Stomach (tissue), 9 donors: ENCODE data around the gene THUMPD3. TPM values are rescaled to one million over a fixed set of nuclear protein-coding genes. Genes with fewer than 3 reads are reported as not detected.

ENCODE experiments used
- DNase-seq, 2 donors: peaks; one replicate each; pipeline versions ENCODE4 v3.0.0 to v3.0.0-alpha.2; 2013 to 2019
- H3K27ac ChIP-seq, 5 donors: fragments of 200-600 bp in 4 of 5; sonication (generic) in 4 of 5; one replicate each; pipeline ENCODE4 v1.5.1; 2013 to 2019; ENCODE audit warnings: mild to moderate bottlenecking in 1 of 5, moderate library complexity in 1 of 5
- H3K27me3 ChIP-seq, 3 donors: fragments of 200-600 bp; sonication (generic); one replicate each; pipeline ENCODE4 v1.5.1; 2017 to 2019; ENCODE audit warnings: mixed run types in 1 of 3
- H3K36me3 ChIP-seq, 4 donors: fragments of 200-600 bp; sonication (generic); 1 replicate in 3 of 4; 2 replicates in 1 of 4; pipeline ENCODE4 v1.5.1; 2016 to 2019
- H3K4me1 ChIP-seq, 4 donors: fragments of 200-600 bp; sonication (generic); one replicate each; pipeline ENCODE4 v1.5.1; 2016 to 2019
- H3K4me3 ChIP-seq, 4 donors: fragments of 200-600 bp; sonication (generic) in 3 of 4; one replicate each; pipeline ENCODE4 v1.5.1; 2016 to 2019; ENCODE audit warnings: mild to moderate bottlenecking in 1 of 4
- H3K9me3 ChIP-seq, 4 donors: fragments of 200-600 bp; sonication (generic); one replicate each; pipeline ENCODE4 v1.5.1; 2016 to 2019
- CTCF ChIP-seq, 7 experiments: fragments of 450-650 bp in 4 of 7; fragments of 200-600 bp in 3 of 7; sonication (generic) in 3 of 7; IDR thresholded peaks; one replicate each; pipeline ENCODE4 v1.5.1; 2016 to 2019; ENCODE audit warnings: antibody characterized with exemption in 7 of 7, control low read depth in 2 of 7, mild to moderate bottlenecking in 1 of 7
- EP300 ChIP-seq: sonication (generic); formaldehyde crosslinking; IDR thresholded peaks from one replicate; pipeline ENCODE4 v1.6.1; 2017; ENCODE audit warnings: antibody characterized with exemption
- POLR2A ChIP-seq, 4 donors: fragments of 450-650 bp; IDR thresholded peaks; one replicate each; pipeline ENCODE4 v1.6.1; 2016; ENCODE audit warnings: antibody characterized with exemption in 4 of 4, control low read depth in 2 of 4, mild to moderate bottlenecking in 1 of 4, moderate library complexity in 1 of 4
- POLR2AphosphoS5 ChIP-seq, 3 donors: sonication (generic); formaldehyde crosslinking; IDR thresholded peaks; one replicate each; pipeline ENCODE4 v1.6.1; 2016; ENCODE audit warnings: antibody characterized with exemption in 3 of 3
- WGBS, 5 donors: extraction: QIAGEN DNeasy Blood & Tissue Kit in 3 of 5; methylation state at CpG; one replicate each; pipeline versions ENCODE4 v1.1.5 to v1.1.7; 2013 to 2018; 5-methylcytosine and 5-hydroxymethylcytosine counted together
- intact Hi-C: fragments of 100-400 bp; cut with DNase I; formaldehyde crosslinking; loops from one replicate; pipeline ENCODE4 v1.15.1; 2023; ENCODE audit warnings: low total_unique reads
- polyA plus RNA-seq, 3 donors: library from polyadenylated mRNA; stranded (reverse); fragments of 200-250 nt; gene quantifications; one replicate each; pipeline ENCODE4 v1.2.3, GENCODE V29; 2013
- total RNA-seq, 5 donors: library from RNA; depleted of rRNA; stranded (reverse); fragments of >200 nt; gene quantifications; one replicate each; pipeline versions ENCODE4 v1.1.0 to v1.2.3, GENCODE V29; 2014 to 2016
- donor health status: healthy with polysubstance abuse.
- donor health status: Bipolar disorder and iron deficiency.
- donor health status: healthy.

The THUMPD3 gene
- total and polyA plus RNA-seq, 8 donors, result 4.7 to 255 (median 24.1) TPM

GRCh38 chr3:9380014-9380413, 17.2 kb downstream of the THUMPD3 start:
- TF ChIP-seq POLR2AphosphoS5 (IDR thresholded peaks at IDR 0.05), result no peak
- TF ChIP-seq EP300, result no peak
- no peak for TF ChIP-seq POLR2A (IDR thresholded peaks at IDR 0.05)
- Histone ChIP-seq H3K4me3 (no peak overlapping the region), H3K27ac (peak overlapping the region in 1 of 5 donors; percentile 14), H3K36me3 (peaks cover 52 to 95% (median 89%) of the 10 kb centered on the region in 4 donors), H3K9me3 (no peaks in the 10 kb centered on the region), H3K4me1 (no peaks in the 10 kb centered on the region), H3K27me3 (no peaks in the 10 kb centered on the region)
- intact Hi-C loops, result no loop called here
- no peak for DNase-seq
- WGBS, 5 donors, result 59 to 77% (median 73%) methylated on average over 3 of the region's 3 CpGs

- 63 to 73% (median 71%) methylated on average over 13 of the region's 13 CpGs for WGBS, 5 donors
These were observed 21.4 kb downstream of the THUMPD3 start for GRCh38 chr3:9384141-9384828.

GRCh38 chr3:9385187-9386077, 22.6 kb downstream of the THUMPD3 start:
- TF ChIP-seq POLR2AphosphoS5 (IDR thresholded peaks at IDR 0.05) (no peak), POLR2A (IDR thresholded peaks at IDR 0.05) (no peak), CTCF (IDR thresholded peaks at IDR 0.05) (no peak), EP300 (no peak)
- Histone ChIP-seq H3K27ac (no peak overlapping the region), H3K36me3 (peaks cover 56 to 95% (median 89%) of the 10 kb centered on the region in 4 donors), H3K4me1 (peaks cover 0 to 17% (median 0%) of the 10 kb centered on the region in 4 donors), H3K27me3 (no peaks in the 10 kb centered on the region), H3K4me3 (no peak overlapping the region), H3K9me3 (no peaks in the 10 kb centered on the region)
- intact Hi-C loops, result no loop called here
- whole genome bisulfite sequencing, 5 donors, result 85 to 94% (median 87%) methylated on average over 2 of the region's 2 CpGs
- no peak for DNase-seq

More at GRCh38 chr3:9384141-9384828, 21.4 kb downstream of the THUMPD3 start:
- Histone ChIP-seq H3K4me1 (peaks cover 0 to 13% (median 0%) of the 10 kb centered on the region in 4 donors), H3K36me3 (peaks cover 49 to 95% (median 89%) of the 10 kb centered on the region in 4 donors), H3K9me3 (no peaks in the 10 kb centered on the region), H3K4me3 (no peak overlapping the region), H3K27ac (peak overlapping the region in 2 of 5 donors; percentile 3 to 9), H3K27me3 (no peaks in the 10 kb centered on the region)
- no peak for TF ChIP-seq POLR2A (IDR thresholded peaks at IDR 0.05)
- TF ChIP-seq CTCF (IDR thresholded peaks at IDR 0.05), result no peak
- TF ChIP-seq POLR2AphosphoS5 (IDR thresholded peaks at IDR 0.05), result no peak
- no peak for TF ChIP-seq EP300
- DNase-seq, result no peak
- intact Hi-C loops, result no loop called here

- 49 to 69% (median 63%) methylated on average over 3 of the region's 3 CpGs for WGBS, 5 donors
- Histone ChIP-seq H3K9me3 (no peaks in the 10 kb centered on the region), H3K4me1 (peaks cover 0 to 20% (median 0%) of the 10 kb centered on the region in 4 donors), H3K27ac (no peak overlapping the region), H3K4me3 (no peak overlapping the region), H3K36me3 (peaks cover 62 to 95% (median 89%) of the 10 kb centered on the region in 4 donors), H3K27me3 (no peaks in the 10 kb centered on the region)
- intact Hi-C loops, result no loop called here
- no peak for TF ChIP-seq POLR2AphosphoS5 (IDR thresholded peaks at IDR 0.05)
- TF ChIP-seq EP300, result no peak
- no peak for TF ChIP-seq POLR2A (IDR thresholded peaks at IDR 0.05)
- no peak for TF ChIP-seq CTCF (IDR thresholded peaks at IDR 0.05)
- DNase-seq, result no peak
These were observed 23.2 kb downstream of the THUMPD3 start for GRCh38 chr3:9386078-9386459.
